LNCaP clone FGC (cell line): ENCODE measurements around the gene RAB1B.

Experiments
- DNase-seq: peaks from one replicate; pipeline ENCODE4 v3.0.0-alpha.2; 2011; ENCODE audit warnings: low read depth
- H3K4me3 ChIP-seq: 2 replicates; pipeline ENCODE4 v1.5.1; 2011; ENCODE audit warnings: mild to moderate bottlenecking, low read depth, low read length, control low read depth
- CTCF ChIP-seq: IDR thresholded peaks from 2 replicates; pipeline ENCODE4 v1.5.1; 2012; ENCODE audit warnings: mild to moderate bottlenecking; ENCODE audit not compliant: control insufficient read depth, insufficient read depth; ENCODE audit errors: extremely low read depth

RAB1B gene

GRCh38 chr11:66324664-66325063 is 56.2 kb downstream of the RAB1B start:
- H3K4me3 ChIP-seq = no peak overlapping the region
- no peak for TF ChIP-seq CTCF
- no peak for DNase-seq

DNA sequence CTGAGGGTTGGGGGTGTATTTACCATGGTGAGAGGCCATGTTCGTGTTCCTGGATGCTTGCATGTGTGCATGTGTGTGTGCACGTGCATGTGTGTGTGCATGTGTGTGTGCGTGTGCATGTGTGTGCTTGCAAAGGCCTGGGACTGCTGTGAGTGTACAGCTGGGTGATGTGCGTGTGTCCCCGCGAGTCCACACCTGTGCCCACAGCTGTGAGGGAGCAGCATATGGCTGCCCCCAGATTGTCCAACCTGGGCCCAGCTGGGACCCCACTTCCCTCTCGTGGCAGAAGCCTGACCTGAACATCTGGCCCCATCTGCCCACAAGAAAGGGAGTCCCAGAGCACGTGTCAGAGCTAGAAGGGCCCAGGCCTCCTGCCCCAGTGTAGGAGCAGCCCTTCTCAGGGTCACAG is 56.8 kb downstream of the RAB1B start:
- H3K4me3 ChIP-seq = no peak overlapping the region
- no peak for DNase-seq
- TF ChIP-seq CTCF = no peak

- no peak for TF ChIP-seq CTCF
- DNase-seq = no peak
- H3K4me3 ChIP-seq = no peak overlapping the region
These were observed 58.0 kb downstream of the RAB1B start for GRCh38 chr11:66326261-66327111.
